SK-N-SH (cell line): ENCODE measurements around the gene MSRB2. TPM values are rescaled to one million over a fixed set of nuclear protein-coding genes. Genes with fewer than 3 reads are reported as not detected.

ENCODE experiments used
- CTCF ChIA-PET: fragments of 300-600, 350-600 bp; formaldehyde crosslinking; extraction: SDS; loops from one replicate; lab custom pipeline; 2021; lab: Yijun Ruan, JAX
- POLR2A ChIA-PET: fragments of 350-600 bp; sonication (Branson Sonifier 250); formaldehyde crosslinking; extraction: SDS; loops from one replicate; lab custom pipeline; 2020; ENCODE audit warnings: antibody characterized with exemption, inconsistent platforms; lab: Yijun Ruan, JAX
- DNase-seq: peaks from one replicate; pipeline ENCODE4 v3.0.0; 2012
- H2AFZ ChIP-seq: fragments of 200-600 bp; sonication (generic); 2 replicates; pipeline ENCODE4 v1.8.1; 2016; ENCODE audit warnings: antibody characterized with exemption, mild to moderate bottlenecking, low read depth
- H3F3A ChIP-seq: fragments of 200-600 bp; sonication (generic); replicated peaks from 2 replicates; pipeline ENCODE3; 2016; ENCODE audit warnings: antibody characterized with exemption, mild to moderate bottlenecking; ENCODE audit not compliant: insufficient read depth
- H3K27ac ChIP-seq, 2 experiments: fragments of 200-500 bp in 1 of 2; fragments of 200-600 bp in 1 of 2; sonication (Bioruptor generic) in 1 of 2; sonication (generic), shearing (Covaris generic) in 1 of 2; 2 replicates each; pipeline versions ENCODE4 v1.5.1 to v1.6.1; 2014 to 2016; ENCODE audit warnings: low read depth in 2 of 2, inconsistent platforms in 1 of 2, low read length in 1 of 2, mild to moderate bottlenecking in 1 of 2, mixed read lengths in 1 of 2
- H3K27me3 ChIP-seq: fragments of 200-600 bp; sonication (generic), shearing (Covaris generic); 2 replicates; pipeline ENCODE4 v1.6.1; 2016; ENCODE audit warnings: mixed run types; ENCODE audit not compliant: insufficient read depth
- H3K36me3 ChIP-seq, 2 experiments: fragments of 200-500 bp in 1 of 2; fragments of 200-600 bp in 1 of 2; sonication (Bioruptor generic) in 1 of 2; sonication (generic) in 1 of 2; replicated peaks in 1 of 2; 2 replicates each; pipeline versions ENCODE3 to v1.5.1; 2014 to 2016; ENCODE audit warnings: low read length in 1 of 2, mild to moderate bottlenecking in 1 of 2; ENCODE audit not compliant: insufficient read depth in 2 of 2, control insufficient read depth in 1 of 2
- H3K4me1 ChIP-seq, 2 experiments: fragments of 200-500 bp in 1 of 2; fragments of 200-600 bp in 1 of 2; sonication (Bioruptor generic) in 1 of 2; sonication (generic), shearing (Covaris generic) in 1 of 2; 2 replicates each; pipeline versions ENCODE4 v1.5.1 to v1.6.1; 2014 to 2016; ENCODE audit warnings: low read depth in 1 of 2, low read length in 1 of 2, mixed run types in 1 of 2; ENCODE audit not compliant: insufficient read depth in 2 of 2, control insufficient read depth in 1 of 2
- H3K4me2 ChIP-seq: fragments of 200-600 bp; sonication (generic), shearing (Covaris generic); 2 replicates; pipeline ENCODE4 v1.6.1; 2017; ENCODE audit warnings: mixed run types
- H3K4me3 ChIP-seq, 2 experiments: fragments of 200-500 bp in 1 of 2; fragments of 200-600 bp in 1 of 2; sonication (Bioruptor generic) in 1 of 2; sonication (generic), shearing (Covaris generic) in 1 of 2; 2 replicates each; pipeline versions ENCODE4 v1.5.1 to v1.8.1; 2014 to 2016; ENCODE audit warnings: low read depth in 2 of 2, inconsistent platforms in 1 of 2, low read length in 1 of 2, mild to moderate bottlenecking in 1 of 2, mixed read lengths in 1 of 2, moderate library complexity in 1 of 2
- H3K79me2 ChIP-seq: fragments of 200-600 bp; sonication (generic); 2 replicates; pipeline ENCODE4 v1.8.1; 2017; ENCODE audit warnings: mild to moderate bottlenecking; ENCODE audit not compliant: insufficient read depth
- H3K9ac ChIP-seq: fragments of 200-600 bp; sonication (generic); 2 replicates; pipeline ENCODE4 v1.6.1; 2017; ENCODE audit warnings: mixed run types
- H3K9me2 ChIP-seq: fragments of 200-600 bp; sonication (generic); 2 replicates; pipeline ENCODE4 v1.6.1; 2017; ENCODE audit warnings: mixed run types
- H3K9me3 ChIP-seq: fragments of 200-600 bp; sonication (generic); 2 replicates; pipeline ENCODE4 v1.6.1; 2017; ENCODE audit warnings: mixed run types, mild to moderate bottlenecking, moderate library complexity
- H4K20me1 ChIP-seq: fragments of 200-600 bp; sonication (generic); 2 replicates; pipeline ENCODE4 v1.6.1; 2017; ENCODE audit warnings: mild to moderate bottlenecking, mixed run types; ENCODE audit not compliant: insufficient read depth
- JUND ChIP-seq: IDR thresholded peaks from 2 replicates; pipeline ENCODE4 v1.4.0; 2012
- MEF2A ChIP-seq: IDR thresholded peaks from 2 replicates; pipeline ENCODE4 v1.4.0; 2012; ENCODE audit warnings: low read depth, borderline replicate concordance
- RXRA ChIP-seq: IDR thresholded peaks from 2 replicates; pipeline ENCODE4 v1.4.0; 2012; ENCODE audit warnings: low read depth, mild to moderate bottlenecking, borderline replicate concordance
- TCF12 ChIP-seq: IDR thresholded peaks from 2 replicates; pipeline ENCODE4 v1.4.0; 2012
- TEAD4 ChIP-seq: IDR thresholded peaks from 2 replicates; pipeline ENCODE4 v1.4.0; 2012; ENCODE audit warnings: mild to moderate bottlenecking, borderline replicate concordance; ENCODE audit not compliant: insufficient read depth
- YY1 ChIP-seq: IDR thresholded peaks from 2 replicates; pipeline ENCODE4 v1.4.0; 2012; ENCODE audit warnings: low read depth, mild to moderate bottlenecking
- WGBS: methylation state at CpG from one replicate; pipeline ENCODE4 v1.1.6; 2017; ENCODE audit warnings: low lambda C conversion rate; 5-methylcytosine and 5-hydroxymethylcytosine counted together
- polyA plus RNA-seq, 3 experiments: library from polyadenylated mRNA; depleted of rRNA; stranded (reverse); fragments of >200 nt; gene quantifications; 2 replicates each; pipeline ENCODE4 v1.2.3, GENCODE V29; 2012
- TF ChIP-seq, protein P1 (sequence below): IDR thresholded peaks from 2 replicates; pipeline ENCODE4 v1.4.0; 2012; ENCODE audit warnings: low read depth, borderline replicate concordance
- TF ChIP-seq, protein P2 (sequence below): IDR thresholded peaks from 2 replicates; pipeline ENCODE4 v1.6.1; 2012; ENCODE audit warnings: mild to moderate bottlenecking, low read depth, low read length, moderate library complexity

MSRB2 gene
- polyA plus RNA-seq, 1 of the 3 experiments (the other 2 are of a cell fraction): 44.0 TPM

GRCh38 chr10:23046027-23046426 is 49.4 kb upstream of the MSRB2 start (continued):
- TF ChIP-seq, protein P1, sequence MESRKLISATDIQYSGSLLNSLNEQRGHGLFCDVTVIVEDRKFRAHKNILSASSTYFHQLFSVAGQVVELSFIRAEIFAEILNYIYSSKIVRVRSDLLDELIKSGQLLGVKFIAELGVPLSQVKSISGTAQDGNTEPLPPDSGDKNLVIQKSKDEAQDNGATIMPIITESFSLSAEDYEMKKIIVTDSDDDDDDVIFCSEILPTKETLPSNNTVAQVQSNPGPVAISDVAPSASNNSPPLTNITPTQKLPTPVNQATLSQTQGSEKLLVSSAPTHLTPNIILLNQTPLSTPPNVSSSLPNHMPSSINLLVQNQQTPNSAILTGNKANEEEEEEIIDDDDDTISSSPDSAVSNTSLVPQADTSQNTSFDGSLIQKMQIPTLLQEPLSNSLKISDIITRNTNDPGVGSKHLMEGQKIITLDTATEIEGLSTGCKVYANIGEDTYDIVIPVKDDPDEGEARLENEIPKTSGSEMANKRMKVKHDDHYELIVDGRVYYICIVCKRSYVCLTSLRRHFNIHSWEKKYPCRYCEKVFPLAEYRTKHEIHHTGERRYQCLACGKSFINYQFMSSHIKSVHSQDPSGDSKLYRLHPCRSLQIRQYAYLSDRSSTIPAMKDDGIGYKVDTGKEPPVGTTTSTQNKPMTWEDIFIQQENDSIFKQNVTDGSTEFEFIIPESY: no peak
- TF ChIP-seq MEF2A: no peak
- TF ChIP-seq TCF12: no peak

DNA sequence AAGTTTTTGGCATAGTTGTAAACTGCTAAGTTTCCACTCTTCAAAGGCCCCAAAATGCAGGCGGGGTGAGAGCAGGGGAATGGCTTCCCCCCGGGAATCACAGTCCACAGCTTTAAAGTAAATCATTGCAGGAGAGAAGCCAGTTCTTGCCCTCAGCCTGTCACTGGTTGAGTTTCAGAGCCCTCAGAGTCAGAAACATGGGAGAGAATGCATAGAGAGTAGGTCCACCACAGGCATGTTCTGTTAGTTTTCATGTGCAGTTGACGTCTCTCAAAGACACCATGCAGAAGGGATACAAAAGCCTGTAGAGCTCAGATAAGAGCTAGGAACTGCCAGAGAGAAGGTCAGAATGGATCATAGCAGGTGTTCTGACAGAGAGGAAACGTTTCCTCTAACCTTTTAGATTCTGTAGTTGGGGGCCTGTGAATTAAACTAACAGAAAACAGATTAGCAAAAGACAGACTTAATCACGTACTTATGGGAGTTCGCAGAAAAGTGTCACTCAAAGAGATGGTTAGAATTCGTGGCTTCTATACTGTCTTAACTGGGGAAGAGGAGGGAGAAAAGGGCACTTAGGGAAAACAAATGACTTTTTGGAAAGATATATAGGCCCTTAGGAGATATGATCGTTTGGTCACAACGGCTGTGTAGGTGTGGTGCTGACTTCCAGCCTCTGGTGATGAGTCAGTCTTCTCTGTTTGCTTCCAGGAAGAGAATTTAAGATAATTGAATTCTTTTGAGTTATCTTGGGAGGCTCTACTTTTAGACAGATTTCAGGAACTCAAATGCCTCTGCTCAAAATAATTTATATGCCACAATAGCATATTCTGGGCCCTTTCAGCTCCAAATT is 48.0 kb upstream of the MSRB2 start:
- WGBS: 54% methylated on average over 9 of the region's 9 CpGs
- no peak overlapping the region for H3K27ac ChIP-seq
- ChIA-PET POLR2A (no interaction called here), CTCF (interaction anchor here (1.3 to 1.8 kb wide), 2 partner anchors 19 to 58 kb away, joined by 4 read pairs; no protein-coding TSS in a partner anchor)
- H3K9me3 ChIP-seq: no peaks in the 10 kb centered on the region
- no peak for TF ChIP-seq YY1
- no peak overlapping the region for H2AFZ ChIP-seq
- no peak overlapping the region for H3K4me3 ChIP-seq
- H3K4me2 ChIP-seq: no peak overlapping the region
- no peak overlapping the region for H3K9ac ChIP-seq
- no peaks in the 10 kb centered on the region for H3K36me3 ChIP-seq
- H3F3A ChIP-seq: no peaks in the 10 kb centered on the region
- no peaks in the 10 kb centered on the region for H3K9me2 ChIP-seq
- no peaks in the 10 kb centered on the region for H3K79me2 ChIP-seq
- no peak for DNase-seq
- H4K20me1 ChIP-seq: no peaks in the 10 kb centered on the region
- H3K4me1 ChIP-seq: peaks cover 0 to 5% of the 10 kb centered on the region in 2 experiments; a peak in 2 of 4 replicates
- no peaks in the 10 kb centered on the region for H3K27me3 ChIP-seq

DNA sequence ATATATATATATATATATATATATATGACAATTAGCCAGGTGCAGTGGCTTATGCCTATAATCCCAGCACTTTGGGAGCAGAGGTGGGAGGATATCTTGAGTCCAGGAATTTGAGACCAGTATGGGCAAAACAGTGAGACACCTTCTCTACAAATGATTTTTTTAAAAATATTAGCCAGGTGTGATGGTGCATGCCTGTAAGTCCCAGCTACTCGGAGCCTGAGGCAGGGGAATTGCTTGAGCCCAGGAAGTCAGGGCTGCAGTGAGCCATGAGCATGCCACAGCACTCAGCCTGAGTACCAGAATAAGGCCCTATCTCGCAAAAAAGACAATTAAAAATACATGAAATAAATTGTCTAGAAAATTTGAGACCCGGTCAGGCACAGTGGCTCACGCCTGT is 47.2 kb upstream of the MSRB2 start:
- H3K79me2 ChIP-seq: no peaks in the 10 kb centered on the region
- ChIA-PET CTCF (interaction anchor here (0.7 kb wide), 1 partner anchor 33 kb away, joined by 3 read pairs; no protein-coding TSS in a partner anchor), POLR2A (no interaction called here)
- H3K9ac ChIP-seq: no peak overlapping the region
- no peaks in the 10 kb centered on the region for H3K9me2 ChIP-seq
- no peak for TF ChIP-seq TEAD4
- no peak for TF ChIP-seq RXRA
- no peak for TF ChIP-seq JUND
- TF ChIP-seq, protein P2, sequence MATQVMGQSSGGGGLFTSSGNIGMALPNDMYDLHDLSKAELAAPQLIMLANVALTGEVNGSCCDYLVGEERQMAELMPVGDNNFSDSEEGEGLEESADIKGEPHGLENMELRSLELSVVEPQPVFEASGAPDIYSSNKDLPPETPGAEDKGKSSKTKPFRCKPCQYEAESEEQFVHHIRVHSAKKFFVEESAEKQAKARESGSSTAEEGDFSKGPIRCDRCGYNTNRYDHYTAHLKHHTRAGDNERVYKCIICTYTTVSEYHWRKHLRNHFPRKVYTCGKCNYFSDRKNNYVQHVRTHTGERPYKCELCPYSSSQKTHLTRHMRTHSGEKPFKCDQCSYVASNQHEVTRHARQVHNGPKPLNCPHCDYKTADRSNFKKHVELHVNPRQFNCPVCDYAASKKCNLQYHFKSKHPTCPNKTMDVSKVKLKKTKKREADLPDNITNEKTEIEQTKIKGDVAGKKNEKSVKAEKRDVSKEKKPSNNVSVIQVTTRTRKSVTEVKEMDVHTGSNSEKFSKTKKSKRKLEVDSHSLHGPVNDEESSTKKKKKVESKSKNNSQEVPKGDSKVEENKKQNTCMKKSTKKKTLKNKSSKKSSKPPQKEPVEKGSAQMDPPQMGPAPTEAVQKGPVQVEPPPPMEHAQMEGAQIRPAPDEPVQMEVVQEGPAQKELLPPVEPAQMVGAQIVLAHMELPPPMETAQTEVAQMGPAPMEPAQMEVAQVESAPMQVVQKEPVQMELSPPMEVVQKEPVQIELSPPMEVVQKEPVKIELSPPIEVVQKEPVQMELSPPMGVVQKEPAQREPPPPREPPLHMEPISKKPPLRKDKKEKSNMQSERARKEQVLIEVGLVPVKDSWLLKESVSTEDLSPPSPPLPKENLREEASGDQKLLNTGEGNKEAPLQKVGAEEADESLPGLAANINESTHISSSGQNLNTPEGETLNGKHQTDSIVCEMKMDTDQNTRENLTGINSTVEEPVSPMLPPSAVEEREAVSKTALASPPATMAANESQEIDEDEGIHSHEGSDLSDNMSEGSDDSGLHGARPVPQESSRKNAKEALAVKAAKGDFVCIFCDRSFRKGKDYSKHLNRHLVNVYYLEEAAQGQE: no peak
- H3K27me3 ChIP-seq: no peaks in the 10 kb centered on the region
- H3K4me2 ChIP-seq: no peak overlapping the region
- no peak overlapping the region for H3K27ac ChIP-seq
- H3K4me3 ChIP-seq: no peak overlapping the region
- no peak for DNase-seq
- WGBS: 89% methylated on average over 4 of the region's 4 CpGs
- no peak overlapping the region for H2AFZ ChIP-seq
- H3K4me1 ChIP-seq: peaks cover 0 to 5% of the 10 kb centered on the region in 2 experiments; a peak in 3 of 4 replicates
- H4K20me1 ChIP-seq: no peaks in the 10 kb centered on the region
- H3K9me3 ChIP-seq: no peaks in the 10 kb centered on the region
- H3F3A ChIP-seq: no peaks in the 10 kb centered on the region
- no peaks in the 10 kb centered on the region for H3K36me3 ChIP-seq
